HCT116 (cell line): ENCODE data around the gene GUK1.

ENCODE experiments used
- CEBPB ChIP-seq: IDR thresholded peaks from 2 replicates; pipeline ENCODE4 v1.6.1; 2012; ENCODE audit warnings: low read depth
- EZH2 ChIP-seq: fragments of 200-600 bp; sonication (generic); IDR thresholded peaks from 2 replicates; pipeline ENCODE4 v1.6.1; 2017; ENCODE audit warnings: antibody characterized with exemption, mixed run types
- EZH2phosphoT487 ChIP-seq: fragments of 200-600 bp; IDR thresholded peaks from 2 replicates; pipeline ENCODE4 v1.6.1; 2018; ENCODE audit warnings: antibody characterized with exemption, borderline replicate concordance
- POLR2A ChIP-seq: IDR thresholded peaks from 2 replicates; pipeline ENCODE4 v1.7.0; 2011; ENCODE audit warnings: borderline replicate concordance; ENCODE audit not compliant: insufficient read depth, insufficient read length; ENCODE audit errors: extremely low read depth
- POLR2AphosphoS5 ChIP-seq: IDR thresholded peaks from 2 replicates; pipeline ENCODE4 v1.6.1; 2011; ENCODE audit warnings: mild to moderate bottlenecking, low read depth, low read length, moderate library complexity
- RAD21 ChIP-seq: IDR thresholded peaks from 2 replicates; pipeline ENCODE4 v1.6.1; 2012; ENCODE audit warnings: low read depth, mild to moderate bottlenecking
- SIN3A ChIP-seq: IDR thresholded peaks from 2 replicates; pipeline ENCODE4 v1.6.1; 2012; ENCODE audit warnings: low read depth
- SRF ChIP-seq: IDR thresholded peaks from 2 replicates; pipeline ENCODE4 v1.6.1; 2012; ENCODE audit warnings: low read depth
- ZFX ChIP-seq: fragments of 450-650 bp; IDR thresholded peaks from 2 replicates; pipeline ENCODE4 v1.6.1; 2017
- TF ChIP-seq, protein P1 (sequence below): IDR thresholded peaks from 2 replicates; pipeline ENCODE4 v1.6.1; 2012; ENCODE audit warnings: low read depth
- TF ChIP-seq, protein P2 (sequence below), 3 experiments: fragments of 200-600 bp in 1 of 3; sonication (generic) in 1 of 3; IDR thresholded peaks in 2 of 3; conservative IDR thresholded peaks in 1 of 3; 2 replicates each; pipeline ENCODE4 v1.5.1; 2012 to 2017; ENCODE audit warnings: low read depth in 2 of 3, low read length in 2 of 3, antibody characterized with exemption in 1 of 3, borderline replicate concordance in 1 of 3, control low read depth in 1 of 3, mild to moderate bottlenecking in 1 of 3, mixed read lengths in 1 of 3, mixed run types in 1 of 3, moderate library complexity in 1 of 3; ENCODE audit not compliant: insufficient read depth in 1 of 3
- TF ChIP-seq, protein P3 (sequence below): IDR thresholded peaks from 2 replicates; pipeline ENCODE4 v1.6.1; 2012
- TF ChIP-seq, protein P4 (sequence below): IDR thresholded peaks from 2 replicates; pipeline ENCODE4 v1.6.1; 2011; ENCODE audit warnings: mild to moderate bottlenecking, low read length, moderate library complexity; ENCODE audit not compliant: insufficient replicate concordance; ENCODE audit errors: extremely low read depth

DNA sequence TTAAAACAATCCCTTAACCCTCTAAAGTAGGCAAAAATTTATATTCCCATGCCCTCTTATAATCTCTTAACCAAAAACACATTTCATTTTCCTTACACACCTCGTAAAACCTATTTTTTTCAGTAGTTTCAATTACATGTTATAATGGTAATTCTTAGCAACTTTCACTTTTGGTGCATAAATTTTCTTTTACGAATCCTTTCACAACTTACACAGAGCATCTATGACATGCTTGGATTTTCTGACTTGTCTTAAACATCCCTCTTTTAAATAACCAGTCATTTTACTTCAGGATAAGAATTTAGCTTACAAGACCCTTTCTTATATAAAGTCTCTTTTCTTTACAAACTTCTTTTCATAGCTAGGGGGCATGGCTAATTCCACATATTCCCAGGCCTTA is 22.0 kb upstream of the GUK1 start:
- TF ChIP-seq EZH2phosphoT487 (no peak), POLR2A (no peak), CEBPB (no peak), POLR2AphosphoS5 (no peak), RAD21 (no peak), SIN3A (no peak), EZH2 (no peak), SRF (no peak), ZFX (no peak)
- TF ChIP-seq, protein P1, sequence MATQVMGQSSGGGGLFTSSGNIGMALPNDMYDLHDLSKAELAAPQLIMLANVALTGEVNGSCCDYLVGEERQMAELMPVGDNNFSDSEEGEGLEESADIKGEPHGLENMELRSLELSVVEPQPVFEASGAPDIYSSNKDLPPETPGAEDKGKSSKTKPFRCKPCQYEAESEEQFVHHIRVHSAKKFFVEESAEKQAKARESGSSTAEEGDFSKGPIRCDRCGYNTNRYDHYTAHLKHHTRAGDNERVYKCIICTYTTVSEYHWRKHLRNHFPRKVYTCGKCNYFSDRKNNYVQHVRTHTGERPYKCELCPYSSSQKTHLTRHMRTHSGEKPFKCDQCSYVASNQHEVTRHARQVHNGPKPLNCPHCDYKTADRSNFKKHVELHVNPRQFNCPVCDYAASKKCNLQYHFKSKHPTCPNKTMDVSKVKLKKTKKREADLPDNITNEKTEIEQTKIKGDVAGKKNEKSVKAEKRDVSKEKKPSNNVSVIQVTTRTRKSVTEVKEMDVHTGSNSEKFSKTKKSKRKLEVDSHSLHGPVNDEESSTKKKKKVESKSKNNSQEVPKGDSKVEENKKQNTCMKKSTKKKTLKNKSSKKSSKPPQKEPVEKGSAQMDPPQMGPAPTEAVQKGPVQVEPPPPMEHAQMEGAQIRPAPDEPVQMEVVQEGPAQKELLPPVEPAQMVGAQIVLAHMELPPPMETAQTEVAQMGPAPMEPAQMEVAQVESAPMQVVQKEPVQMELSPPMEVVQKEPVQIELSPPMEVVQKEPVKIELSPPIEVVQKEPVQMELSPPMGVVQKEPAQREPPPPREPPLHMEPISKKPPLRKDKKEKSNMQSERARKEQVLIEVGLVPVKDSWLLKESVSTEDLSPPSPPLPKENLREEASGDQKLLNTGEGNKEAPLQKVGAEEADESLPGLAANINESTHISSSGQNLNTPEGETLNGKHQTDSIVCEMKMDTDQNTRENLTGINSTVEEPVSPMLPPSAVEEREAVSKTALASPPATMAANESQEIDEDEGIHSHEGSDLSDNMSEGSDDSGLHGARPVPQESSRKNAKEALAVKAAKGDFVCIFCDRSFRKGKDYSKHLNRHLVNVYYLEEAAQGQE = no peak
- TF ChIP-seq, protein P2, sequence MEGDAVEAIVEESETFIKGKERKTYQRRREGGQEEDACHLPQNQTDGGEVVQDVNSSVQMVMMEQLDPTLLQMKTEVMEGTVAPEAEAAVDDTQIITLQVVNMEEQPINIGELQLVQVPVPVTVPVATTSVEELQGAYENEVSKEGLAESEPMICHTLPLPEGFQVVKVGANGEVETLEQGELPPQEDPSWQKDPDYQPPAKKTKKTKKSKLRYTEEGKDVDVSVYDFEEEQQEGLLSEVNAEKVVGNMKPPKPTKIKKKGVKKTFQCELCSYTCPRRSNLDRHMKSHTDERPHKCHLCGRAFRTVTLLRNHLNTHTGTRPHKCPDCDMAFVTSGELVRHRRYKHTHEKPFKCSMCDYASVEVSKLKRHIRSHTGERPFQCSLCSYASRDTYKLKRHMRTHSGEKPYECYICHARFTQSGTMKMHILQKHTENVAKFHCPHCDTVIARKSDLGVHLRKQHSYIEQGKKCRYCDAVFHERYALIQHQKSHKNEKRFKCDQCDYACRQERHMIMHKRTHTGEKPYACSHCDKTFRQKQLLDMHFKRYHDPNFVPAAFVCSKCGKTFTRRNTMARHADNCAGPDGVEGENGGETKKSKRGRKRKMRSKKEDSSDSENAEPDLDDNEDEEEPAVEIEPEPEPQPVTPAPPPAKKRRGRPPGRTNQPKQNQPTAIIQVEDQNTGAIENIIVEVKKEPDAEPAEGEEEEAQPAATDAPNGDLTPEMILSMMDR (IDR thresholded peaks at IDR 0.05 in 2 of 3, conservative IDR thresholded peaks at IDR 0.05 in 1 of 3; ENCODE audit: borderline replicate concordance in 1 of 3, insufficient read depth in 1 of 3, low read depth in 2 of 3, low read length in 2 of 3) = no peak
- TF ChIP-seq, protein P3, sequence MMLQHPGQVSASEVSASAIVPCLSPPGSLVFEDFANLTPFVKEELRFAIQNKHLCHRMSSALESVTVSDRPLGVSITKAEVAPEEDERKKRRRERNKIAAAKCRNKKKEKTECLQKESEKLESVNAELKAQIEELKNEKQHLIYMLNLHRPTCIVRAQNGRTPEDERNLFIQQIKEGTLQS = no peak
- TF ChIP-seq, protein P4, sequence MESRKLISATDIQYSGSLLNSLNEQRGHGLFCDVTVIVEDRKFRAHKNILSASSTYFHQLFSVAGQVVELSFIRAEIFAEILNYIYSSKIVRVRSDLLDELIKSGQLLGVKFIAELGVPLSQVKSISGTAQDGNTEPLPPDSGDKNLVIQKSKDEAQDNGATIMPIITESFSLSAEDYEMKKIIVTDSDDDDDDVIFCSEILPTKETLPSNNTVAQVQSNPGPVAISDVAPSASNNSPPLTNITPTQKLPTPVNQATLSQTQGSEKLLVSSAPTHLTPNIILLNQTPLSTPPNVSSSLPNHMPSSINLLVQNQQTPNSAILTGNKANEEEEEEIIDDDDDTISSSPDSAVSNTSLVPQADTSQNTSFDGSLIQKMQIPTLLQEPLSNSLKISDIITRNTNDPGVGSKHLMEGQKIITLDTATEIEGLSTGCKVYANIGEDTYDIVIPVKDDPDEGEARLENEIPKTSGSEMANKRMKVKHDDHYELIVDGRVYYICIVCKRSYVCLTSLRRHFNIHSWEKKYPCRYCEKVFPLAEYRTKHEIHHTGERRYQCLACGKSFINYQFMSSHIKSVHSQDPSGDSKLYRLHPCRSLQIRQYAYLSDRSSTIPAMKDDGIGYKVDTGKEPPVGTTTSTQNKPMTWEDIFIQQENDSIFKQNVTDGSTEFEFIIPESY = no peak
